ENCODE data around the gene RASEF. TPM values are rescaled to one million over a fixed set of nuclear protein-coding genes. Genes with fewer than 3 reads are reported as not detected.

The RASEF gene
- total and polyA plus RNA-seq, 10 of the 15 experiments (the other 5 are each of a cell fraction or from before 2014, with no cell fraction given), result under 0.01 to 0.04 (median 0.01) TPM; not detected in 7

GRCh38 chr9:83023151-83023550 lies 39.8 kb downstream of the RASEF start:
- Histone ChIP-seq H3K4me3 (no peak overlapping the region), H4K20me1 (ENCODE audit: control insufficient read depth, insufficient read depth) (no peaks in the 10 kb centered on the region), H2AFZ (ENCODE audit: control insufficient read depth, low read depth, low read length) (no peak overlapping the region), H3K79me2 (ENCODE audit: control insufficient read depth, insufficient read depth, low read length) (no peaks in the 10 kb centered on the region), H3K27me3 (replicated peaks in 1 of 2; ENCODE audit: control insufficient read depth in 2 of 2, insufficient read depth in 2 of 2, low read length in 1 of 2) (no peaks in the 10 kb centered on the region), H3K9ac (ENCODE audit: control insufficient read depth, insufficient read depth, low read length) (no peak overlapping the region), H3K27ac (ENCODE audit: control insufficient read depth, insufficient read depth) (no peak overlapping the region), H3K4me1 (ENCODE audit: control insufficient read depth, insufficient read depth, low read length) (no peaks in the 10 kb centered on the region), H3K4me2 (ENCODE audit: control insufficient read depth, insufficient read depth) (no peak overlapping the region), H3K9me3 (replicated peaks; ENCODE audit: control insufficient read depth, insufficient read depth, low read length) (no peaks in the 10 kb centered on the region), H3K36me3 (ENCODE audit: control insufficient read depth in 2 of 2, insufficient read depth in 2 of 2, low read length in 1 of 2) (no peaks in the 10 kb centered on the region)
- in situ Hi-C loops (cut with MboI), result no loop called here
- TF ChIP-seq SUZ12 (IDR thresholded peaks at IDR 0.05; ENCODE audit: unreplicated experiment) (no peak), FOXK2 (IDR thresholded peaks at IDR 0.05) (no peak), BRCA1 (IDR thresholded peaks at IDR 0.05; ENCODE audit: low read depth, low read length) (no peak), CBFB (IDR thresholded peaks at IDR 0.05; ENCODE audit: low read depth) (no peak), PRDM15 (CRISPR knock-in tag; IDR thresholded peaks at IDR 0.05) (no peak)
- RAD21 ChIA-PET (ENCODE audit: unreplicated experiment), result no interaction called here
- CTCF ChIA-PET, result no interaction called here
- FAIRE-seq, result no peak
- DNase-seq (ENCODE audit: low read depth, low spot score), result no peak
- SMC1A ChIA-PET (ENCODE audit: uncharacterized antibody, unreplicated experiment), result no interaction called here
- intact Hi-C loops (cut with micrococcal nuclease; ENCODE audit: unreplicated experiment), result no loop called here
- POLR2A ChIA-PET, result no interaction called here
- ATAC-seq, result no peak
- WGBS (ENCODE audit: insufficient coverage, insufficient replicate concordance, low lambda C conversion rate, missing lambda C conversion rate), result 0% methylated on average over 1 of the region's 1 CpG
- no TSS peak for BruUV-seq (replicated peaks)
